ENCODE measurements around the gene CEMIP. TPM values are rescaled to one million over a fixed set of nuclear protein-coding genes. Genes with fewer than 3 reads are reported as not detected.

CEMIP gene
- total RNA-seq, 1 experiment from 2014 or later, result 3.5 TPM

DNA sequence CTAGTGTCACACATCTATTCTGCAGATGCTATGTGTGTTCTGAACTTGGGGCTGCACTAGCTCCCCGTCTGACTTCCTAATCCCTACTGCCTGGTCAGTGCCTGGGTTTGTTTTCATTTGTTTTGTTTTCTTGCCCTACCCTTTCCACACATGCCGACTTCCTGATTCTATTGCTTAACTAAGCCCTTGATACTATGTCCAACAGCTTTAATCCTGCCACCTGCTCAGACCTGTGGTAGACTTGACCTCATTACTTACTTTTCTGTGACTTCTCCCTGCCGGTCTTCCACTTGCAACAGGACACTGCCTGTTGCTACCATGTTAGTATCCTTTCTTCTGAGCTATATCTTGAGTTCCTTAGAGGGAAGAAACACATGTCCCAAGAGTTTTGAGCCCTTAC lies 39.3 kb upstream of the CEMIP start:
- no TSS peak for BruUV-seq (replicated peaks)
- intact Hi-C loops (cut with micrococcal nuclease), result no loop called here
- Histone ChIP-seq H3K36me3 (ENCODE audit: control insufficient read depth in 1 of 2, insufficient read depth in 2 of 2, low read length in 2 of 2) (no peaks in the 10 kb centered on the region), H3K27ac (ENCODE audit: low read depth, low read length) (no peak overlapping the region), H3K79me2 (ENCODE audit: insufficient read depth, low read length) (peaks cover 69% of the 10 kb centered on the region), H3K9me2 (ENCODE audit: insufficient read depth) (no peaks in the 10 kb centered on the region), H3K4me3 (replicated peaks in 1 of 2; ENCODE audit: low read depth in 1 of 2, low read length in 2 of 2) (no peak overlapping the region), H3K9me3 (ENCODE audit: control insufficient read depth in 1 of 2, insufficient read depth in 1 of 2, low read depth in 1 of 2, low read length in 2 of 2) (no peaks in the 10 kb centered on the region), H2AFZ (ENCODE audit: low read depth, low read length, poor library complexity, severe bottlenecking) (no peak overlapping the region), H3K4me2 (ENCODE audit: low read length) (no peak overlapping the region), H4K20me1 (ENCODE audit: insufficient read depth) (no peaks in the 10 kb centered on the region), H3K27me3 (ENCODE audit: insufficient read depth, low read length) (no peaks in the 10 kb centered on the region), H3K4me1 (ENCODE audit: control insufficient read depth in 1 of 2, insufficient read depth in 2 of 2, low read length in 2 of 2) (no peaks in the 10 kb centered on the region), H3K9ac (ENCODE audit: low read length) (no peak overlapping the region)
- no peak for ATAC-seq
- TF ChIP-seq EGR1 (IDR thresholded peaks at IDR 0.05; ENCODE audit: low read depth) (no peak), TCF7L2 (IDR thresholded peaks at IDR 0.05; ENCODE audit: borderline replicate concordance, extremely low read depth, insufficient read depth, insufficient read length) (no peak), SIN3A (IDR thresholded peaks at IDR 0.05; ENCODE audit: low read depth) (no peak), EZH2 (IDR thresholded peaks at IDR 0.05) (no peak), SRF (IDR thresholded peaks at IDR 0.05; ENCODE audit: low read depth) (no peak), CEBPB (IDR thresholded peaks at IDR 0.05; ENCODE audit: low read depth) (no peak), ZNF274 (IDR thresholded peaks at IDR 0.05; ENCODE audit: low read depth, low read length) (no peak), CBX3 (IDR thresholded peaks at IDR 0.05; ENCODE audit: low read depth) (no peak), FOSL1 (IDR thresholded peaks at IDR 0.05; ENCODE audit: low read depth) (no peak), POLR2A (IDR thresholded peaks at IDR 0.05; ENCODE audit: borderline replicate concordance, extremely low read depth, insufficient read depth, insufficient read length) (no peak), RAD21 (IDR thresholded peaks at IDR 0.05; ENCODE audit: low read depth) (no peak), POLR2AphosphoS5 (IDR thresholded peaks at IDR 0.05; ENCODE audit: low read depth, low read length) (no peak), ZFX (IDR thresholded peaks at IDR 0.05) (no peak)
- TF ChIP-seq, protein P1, sequence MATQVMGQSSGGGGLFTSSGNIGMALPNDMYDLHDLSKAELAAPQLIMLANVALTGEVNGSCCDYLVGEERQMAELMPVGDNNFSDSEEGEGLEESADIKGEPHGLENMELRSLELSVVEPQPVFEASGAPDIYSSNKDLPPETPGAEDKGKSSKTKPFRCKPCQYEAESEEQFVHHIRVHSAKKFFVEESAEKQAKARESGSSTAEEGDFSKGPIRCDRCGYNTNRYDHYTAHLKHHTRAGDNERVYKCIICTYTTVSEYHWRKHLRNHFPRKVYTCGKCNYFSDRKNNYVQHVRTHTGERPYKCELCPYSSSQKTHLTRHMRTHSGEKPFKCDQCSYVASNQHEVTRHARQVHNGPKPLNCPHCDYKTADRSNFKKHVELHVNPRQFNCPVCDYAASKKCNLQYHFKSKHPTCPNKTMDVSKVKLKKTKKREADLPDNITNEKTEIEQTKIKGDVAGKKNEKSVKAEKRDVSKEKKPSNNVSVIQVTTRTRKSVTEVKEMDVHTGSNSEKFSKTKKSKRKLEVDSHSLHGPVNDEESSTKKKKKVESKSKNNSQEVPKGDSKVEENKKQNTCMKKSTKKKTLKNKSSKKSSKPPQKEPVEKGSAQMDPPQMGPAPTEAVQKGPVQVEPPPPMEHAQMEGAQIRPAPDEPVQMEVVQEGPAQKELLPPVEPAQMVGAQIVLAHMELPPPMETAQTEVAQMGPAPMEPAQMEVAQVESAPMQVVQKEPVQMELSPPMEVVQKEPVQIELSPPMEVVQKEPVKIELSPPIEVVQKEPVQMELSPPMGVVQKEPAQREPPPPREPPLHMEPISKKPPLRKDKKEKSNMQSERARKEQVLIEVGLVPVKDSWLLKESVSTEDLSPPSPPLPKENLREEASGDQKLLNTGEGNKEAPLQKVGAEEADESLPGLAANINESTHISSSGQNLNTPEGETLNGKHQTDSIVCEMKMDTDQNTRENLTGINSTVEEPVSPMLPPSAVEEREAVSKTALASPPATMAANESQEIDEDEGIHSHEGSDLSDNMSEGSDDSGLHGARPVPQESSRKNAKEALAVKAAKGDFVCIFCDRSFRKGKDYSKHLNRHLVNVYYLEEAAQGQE (IDR thresholded peaks at IDR 0.05; ENCODE audit: low read depth), result no peak
- TF ChIP-seq, protein P2, sequence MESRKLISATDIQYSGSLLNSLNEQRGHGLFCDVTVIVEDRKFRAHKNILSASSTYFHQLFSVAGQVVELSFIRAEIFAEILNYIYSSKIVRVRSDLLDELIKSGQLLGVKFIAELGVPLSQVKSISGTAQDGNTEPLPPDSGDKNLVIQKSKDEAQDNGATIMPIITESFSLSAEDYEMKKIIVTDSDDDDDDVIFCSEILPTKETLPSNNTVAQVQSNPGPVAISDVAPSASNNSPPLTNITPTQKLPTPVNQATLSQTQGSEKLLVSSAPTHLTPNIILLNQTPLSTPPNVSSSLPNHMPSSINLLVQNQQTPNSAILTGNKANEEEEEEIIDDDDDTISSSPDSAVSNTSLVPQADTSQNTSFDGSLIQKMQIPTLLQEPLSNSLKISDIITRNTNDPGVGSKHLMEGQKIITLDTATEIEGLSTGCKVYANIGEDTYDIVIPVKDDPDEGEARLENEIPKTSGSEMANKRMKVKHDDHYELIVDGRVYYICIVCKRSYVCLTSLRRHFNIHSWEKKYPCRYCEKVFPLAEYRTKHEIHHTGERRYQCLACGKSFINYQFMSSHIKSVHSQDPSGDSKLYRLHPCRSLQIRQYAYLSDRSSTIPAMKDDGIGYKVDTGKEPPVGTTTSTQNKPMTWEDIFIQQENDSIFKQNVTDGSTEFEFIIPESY (IDR thresholded peaks at IDR 0.05; ENCODE audit: extremely low read depth, insufficient replicate concordance, low read length), result no peak
- DNase-seq (ENCODE audit: low read depth, low spot score), result no peak
- ChIA-PET POLR2A (no interaction called here), RAD21 (ENCODE audit: low non-redundant PET in 1 of 2, low total read pairs in 2 of 2, uncharacterized antibody in 2 of 2, unreplicated experiment in 2 of 2) (no interaction called here), CTCF (interaction anchor here (1.0 kb wide), 1 partner anchor 15 kb away, joined by 3 read pairs; no protein-coding TSS in a partner anchor)

Measured in HCT116 (cell line).